Head of caudate nucleus (tissue), 42 donors: ENCODE data around the gene LMF1.

Experiments
- DNase-seq, 42 donors: peaks; one replicate each; pipeline versions ENCODE4 v3.0.0 to v3.0.0-alpha.2; 2020 to 2021; ENCODE audit warnings: mixed read lengths in 7 of 42
- intact Hi-C: fragments of 100-400 bp; cut with DNase I; formaldehyde crosslinking; loops from one replicate; pipeline ENCODE4 v1.15.0; 2022

LMF1 gene

GRCh38 chr16:911604-912321 is 59.0 kb downstream of the LMF1 start:
- intact Hi-C loops: no loop called here
- peak in 22 of 42 donors; percentile 12 to 79 (median 52) for DNase-seq

GRCh38 chr16:911101-911500 is 59.7 kb downstream of the LMF1 start:
- intact Hi-C loops: no loop called here
- peak in 1 of 42 donors; percentile 0 for DNase-seq

GRCh38 chr16:910181-910580 is 60.6 kb downstream of the LMF1 start:
- DNase-seq: peak in 1 of 42 donors; percentile 1
- intact Hi-C loops: no loop called here

- no peak for DNase-seq
- intact Hi-C loops: no loop called here
These were observed 61.3 kb downstream of the LMF1 start for GRCh38 chr16:909281-910000.

- intact Hi-C loops: no loop called here
- peak in 1 of 42 donors; percentile 11 for DNase-seq
These were observed 62.1 kb downstream of the LMF1 start for GRCh38 chr16:908526-909155.

GRCh38 chr16:907842-908241 is 62.9 kb downstream of the LMF1 start:
- intact Hi-C loops: no loop called here
- DNase-seq: peak in 35 of 42 donors; percentile 36 to 86 (median 68)

- DNase-seq: no peak
- intact Hi-C loops: no loop called here
These were observed 63.4 kb downstream of the LMF1 start for GRCh38 chr16:907361-907760.

- no peak for DNase-seq
- intact Hi-C loops: no loop called here
These were observed 64.5 kb downstream of the LMF1 start for GRCh38 chr16:906296-906695.

- intact Hi-C loops: no loop called here
- DNase-seq: peak in 35 of 42 donors; percentile 35 to 81 (median 62)
These were observed 68.8 kb downstream of the LMF1 start for GRCh38 chr16:901715-902601.

- DNase-seq: peak in 1 of 42 donors; percentile 30
- intact Hi-C loops: no loop called here
These were observed 69.6 kb downstream of the LMF1 start for GRCh38 chr16:901149-901548.

- DNase-seq: peak in 1 of 42 donors; percentile 28
- intact Hi-C loops: no loop called here
These were observed 70.6 kb downstream of the LMF1 start for GRCh38 chr16:900211-900610.

GRCh38 chr16:899683-900060 is 71.1 kb downstream of the LMF1 start:
- intact Hi-C loops: loop anchor here (5.0 kb wide), 1 partner anchor 73 kb away; the partner anchor contains the start of gene LMF1
- DNase-seq: no peak

GRCh38 chr16:898761-899682 is 71.8 kb downstream of the LMF1 start:
- intact Hi-C loops: loop anchor here (5.0 kb wide), 1 partner anchor 73 kb away; the partner anchor contains the start of gene LMF1
- DNase-seq: peak in 5 of 42 donors; percentile 4 to 67 (median 48)

- no peak for DNase-seq
These were observed 72.6 kb downstream of the LMF1 start for GRCh38 chr16:898216-898615.

GRCh38 chr16:897701-898100 is 73.1 kb downstream of the LMF1 start:
- intact Hi-C loops: loop anchor here (5.0 kb wide), 1 partner anchor 75 kb away; the partner anchor contains the start of gene LMF1
- DNase-seq: peak in 21 of 42 donors; percentile 31 to 78 (median 58)

More at GRCh38 chr16:898216-898615, 72.6 kb downstream of the LMF1 start:
- intact Hi-C loops: loop anchor here (5.0 kb wide), 1 partner anchor 74 kb away; the partner anchor contains the start of gene LMF1

GRCh38 chr16:897200-897543 is 73.6 kb downstream of the LMF1 start:
- intact Hi-C loops: loop anchor here (5.0 kb wide), 1 partner anchor 75 kb away; the partner anchor contains the start of gene LMF1
- no peak for DNase-seq
